HepG2 (cell line): ENCODE measurements around the gene RAPGEF2. TPM values are rescaled to one million over a fixed set of nuclear protein-coding genes. Genes with fewer than 3 reads are reported as not detected.
A peak's percentile ranks its signal among the peaks of the same experiment; 100 is the strongest.

ENCODE experiments used
- ATAC-seq: fragments of 200-7000 bp; cut with Tn5 transposase; 3 replicates; pipeline ENCODE4 v1.9.1; 2020; ENCODE audit warnings: mild to moderate bottlenecking, moderate library complexity
- BruUV-seq: library from RNA; stranded (reverse); fragments of 400-500 nt; replicated peaks from 2 replicates; lab custom pipeline; 2021; lab: Mats Ljungman, UMichigan
- CTCF ChIA-PET: fragments of 300-600 bp; formaldehyde crosslinking; extraction: SDS; loops from one replicate; lab custom pipeline; 2021; ENCODE audit warnings: low total read pairs, inconsistent platforms, low intra/inter-chr PET ratio; lab: Yijun Ruan, JAX
- POLR2A ChIA-PET: fragments of 350-600 bp; sonication (Branson Sonifier 250); formaldehyde crosslinking; loops from one replicate; lab custom pipeline; 2020; ENCODE audit warnings: antibody characterized with exemption, inconsistent platforms; lab: Yijun Ruan, JAX
- DNase-seq: peaks from one replicate; pipeline ENCODE4 v3.0.0-alpha.2; 2015; ENCODE audit warnings: low spot score
- FAIRE-seq: peaks from 3 replicates; lab custom pipeline; 2011; peaks lifted over from hg19 to GRCh38; lab: Jason Lieb, UNC
- H2AFZ ChIP-seq: one replicate; pipeline ENCODE4 v1.6.1; 2011; ENCODE audit warnings: low read length, inconsistent platforms
- H3K27ac ChIP-seq: fragments of 300-600 bp; 3 replicates; pipeline ENCODE4 v1.8.0; 2011; ENCODE audit warnings: mixed run types, mild to moderate bottlenecking, mixed read lengths, low read length, inconsistent platforms; ENCODE audit not compliant: insufficient read depth; ENCODE audit errors: extremely low read length
- H3K27me3 ChIP-seq, 2 experiments: fragments of 200-600 bp in 1 of 2; 2 replicates in 1 of 2; 3 replicates in 1 of 2; pipeline versions ENCODE4 v1.6.0 to v1.8.0; 2011; ENCODE audit warnings: low read length in 2 of 2, mild to moderate bottlenecking in 2 of 2, moderate library complexity in 2 of 2, inconsistent platforms in 1 of 2; ENCODE audit not compliant: insufficient read depth in 2 of 2, control insufficient read depth in 1 of 2
- H3K36me3 ChIP-seq, 2 experiments: fragments of 200-600 bp in 1 of 2; replicated peaks in 1 of 2; 2 replicates in 1 of 2; 3 replicates in 1 of 2; pipeline versions ENCODE4 v1.5.1 to v1.8.0; 2011; ENCODE audit warnings: low read length in 2 of 2, inconsistent platforms in 1 of 2; ENCODE audit not compliant: insufficient read depth in 2 of 2, control insufficient read depth in 1 of 2
- H3K4me1 ChIP-seq: 2 replicates; pipeline ENCODE4 v1.5.1; 2012; ENCODE audit warnings: low read length, inconsistent platforms; ENCODE audit not compliant: insufficient read depth
- H3K4me2 ChIP-seq: 2 replicates; pipeline ENCODE4 v1.6.0; 2011; ENCODE audit warnings: low read depth, low read length, inconsistent platforms
- H3K4me3 ChIP-seq, 3 experiments: fragments of 200-600 bp in 1 of 3; sonication (generic), shearing (Covaris generic) in 1 of 3; replicated peaks in 1 of 3; 2 replicates each; pipeline ENCODE4 v1.5.1; 2011 to 2016; ENCODE audit warnings: low read length in 3 of 3, inconsistent platforms in 2 of 3, low read depth in 2 of 3, mild to moderate bottlenecking in 2 of 3, control low read depth in 1 of 3, mixed read lengths in 1 of 3; ENCODE audit not compliant: insufficient read depth in 1 of 3
- H3K79me2 ChIP-seq: one replicate; pipeline ENCODE4 v1.6.1; 2011; ENCODE audit warnings: low read length, inconsistent platforms; ENCODE audit not compliant: insufficient read depth
- H3K9ac ChIP-seq: 2 replicates; pipeline ENCODE4 v1.6.0; 2011; ENCODE audit warnings: mild to moderate bottlenecking, low read depth, low read length, inconsistent platforms; ENCODE audit not compliant: insufficient read depth
- H3K9me3 ChIP-seq: 2 replicates; pipeline ENCODE4 v1.5.1; 2012; ENCODE audit warnings: mild to moderate bottlenecking, low read length
- H4K20me1 ChIP-seq: 2 replicates; pipeline ENCODE4 v1.6.0; 2011; ENCODE audit warnings: inconsistent platforms, mild to moderate bottlenecking, low read length, moderate library complexity; ENCODE audit not compliant: insufficient read depth
- ATF7 ChIP-seq, 2 experiments: fragments of 450-650 bp in 1 of 2; sonication (generic) in 1 of 2; formaldehyde crosslinking in 1 of 2; IDR thresholded peaks; 2 replicates each; pipeline versions ENCODE4 v1.4.0 to v1.6.1; 2016 to 2020; ENCODE audit warnings: antibody characterized with exemption in 1 of 2, mild to moderate bottlenecking in 1 of 2, missing genetic modification reagents in 1 of 2
- DZIP1 ChIP-seq: sonication (generic); formaldehyde crosslinking; IDR thresholded peaks from 2 replicates; pipeline ENCODE4 v1.5.0; 2020; ENCODE audit warnings: mild to moderate bottlenecking, missing genetic modification reagents
- PHF8 ChIP-seq: sonication (generic); formaldehyde crosslinking; IDR thresholded peaks from 2 replicates; pipeline ENCODE4 v1.5.0; 2020; ENCODE audit warnings: missing genetic modification reagents
- STAG1 ChIP-seq: sonication (generic); formaldehyde crosslinking; IDR thresholded peaks from 2 replicates; pipeline ENCODE4 v1.4.0; 2020; ENCODE audit warnings: missing genetic modification reagents
- TEAD3 ChIP-seq: optimal IDR thresholded peaks from 2 replicates; pipeline ENCODE3; 2016; ENCODE audit warnings: borderline replicate concordance
- ZC3H13 ChIP-seq: sonication (generic); formaldehyde crosslinking; IDR thresholded peaks from 2 replicates; pipeline ENCODE4 v1.8.1; 2023; ENCODE audit warnings: mild to moderate bottlenecking, missing genetic modification reagents, moderate library complexity
- ZNF317 ChIP-seq: sonication (generic); formaldehyde crosslinking; IDR thresholded peaks from 2 replicates; pipeline ENCODE4 v1.5.0; 2020; ENCODE audit warnings: mild to moderate bottlenecking, missing genetic modification reagents
- ZNF761 ChIP-seq: sonication (generic); formaldehyde crosslinking; conservative IDR thresholded peaks from 2 replicates; pipeline ENCODE4 v1.4.0; 2020; ENCODE audit warnings: mild to moderate bottlenecking, missing genetic modification reagents
- WGBS: methylation state at CpG from one replicate; pipeline ENCODE4 v1.1.6; 2017; ENCODE audit warnings: low lambda C conversion rate; 5-methylcytosine and 5-hydroxymethylcytosine counted together
- in situ Hi-C: cut with HindIII; loops from 2 replicates; pipeline ENCODE4 v1.10.0; 2017; ENCODE audit warnings: low pct_unique_long_range_greater_than_20kb; ENCODE audit not compliant: extremely low pct_ligation_motif_present
- intact Hi-C: fragments of 100-400 bp; cut with micrococcal nuclease; formaldehyde crosslinking; loops from one replicate; pipeline ENCODE4 v1.10.0; 2022; ENCODE audit not compliant: unreplicated experiment
- polyA plus RNA-seq, 8 experiments: library from polyadenylated mRNA; depleted of rRNA in 3 of 8; stranded (reverse) in 7 of 8; unstranded in 1 of 8; fragments of >200 nt; fragmentation: Illumina TruSeq in 4 of 8; extraction: Trizol in 4 of 8; gene quantifications; 2 replicates each; pipeline versions ENCODE4 v1.2.1 to v1.2.3, GENCODE V29; 2011 to 2016; ENCODE audit warnings: low read depth in 4 of 8, missing spikeins in 1 of 8, mixed read lengths in 1 of 8; ENCODE audit not compliant: insufficient read depth in 1 of 8
- total RNA-seq, 5 experiments: library from RNA; depleted of rRNA; stranded (reverse); fragments of >200 nt; fragmentation: Illumina TruSeq; extraction: Trizol; gene quantifications; 2 replicates each; pipeline ENCODE4 v1.2.3, GENCODE V29; 2016; ENCODE audit warnings: low read depth in 1 of 5

The RAPGEF2 gene
- total and polyA plus RNA-seq, 2 of the 13 experiments (the other 11 are each of a cell fraction or from before 2014, with no cell fraction given) = 19.2 to 23.0 TPM

GRCh38 chr4:159384632-159385031 is 281.8 kb downstream of the RAPGEF2 start:
- Histone ChIP-seq H3K4me2 (no peak overlapping the region), H3K27me3 (no peaks in the 10 kb centered on the region), H2AFZ (no peak overlapping the region), H3K4me1 (no peaks in the 10 kb centered on the region), H3K9me3 (no peaks in the 10 kb centered on the region), H3K36me3 (no peaks in the 10 kb centered on the region), H3K9ac (no peak overlapping the region), H4K20me1 (no peaks in the 10 kb centered on the region), H3K79me2 (no peaks in the 10 kb centered on the region), H3K27ac (no peak overlapping the region), H3K4me3 (no peak overlapping the region)
- TF ChIP-seq ZNF761 (CRISPR knock-in tag) (no peak), ZC3H13 (no peak), DZIP1 (CRISPR knock-in tag) (no peak), STAG1 (peak; percentile 14; the same call in 1 of the 2 replicates), ATF7 (IDR thresholded peaks at IDR 0.05) (0 out of 2 replicates have a peak, but pooled peaks have one; percentile 15), ATF7 (CRISPR knock-in tag; IDR thresholded peaks at IDR 0.05) (no peak), TEAD3 (CRISPR knock-in tag) (no peak)
- ATAC-seq (no peak), FAIRE-seq (no peak), DNase-seq (no peak)
- intact Hi-C loops = no loop called here
- ChIA-PET CTCF (no interaction called here), POLR2A (no interaction called here)
- in situ Hi-C loops = no loop called here
- BruUV-seq = no TSS peak

- Histone ChIP-seq H3K36me3 (no peaks in the 10 kb centered on the region), H2AFZ (no peak overlapping the region), H4K20me1 (no peaks in the 10 kb centered on the region), H3K4me2 (no peak overlapping the region), H3K9ac (no peak overlapping the region), H3K27me3 (no peaks in the 10 kb centered on the region), H3K27ac (no peak overlapping the region), H3K9me3 (no peaks in the 10 kb centered on the region), H3K79me2 (no peaks in the 10 kb centered on the region), H3K4me1 (no peaks in the 10 kb centered on the region), H3K4me3 (no peak overlapping the region; a peak in 1 of 6 replicates)
- TF ChIP-seq PHF8 (CRISPR knock-in tag) (no peak), ZNF317 (peak; percentile 94)
- FAIRE-seq = no peak
- ChIA-PET CTCF (no interaction called here), POLR2A (no interaction called here)
- no TSS peak for BruUV-seq
- no peak for DNase-seq
- 12% methylated on average over 1 of the region's 1 CpG for WGBS
- in situ Hi-C loops (no loop called here), intact Hi-C loops (no loop called here)
- no peak for ATAC-seq
These were observed 283.7 kb downstream of the RAPGEF2 start for GRCh38 chr4:159386620-159387019.
